NCI-H187 (cell line): ENCODE results near the gene CRABP2.

Source experiments
- DNase-seq, 2 experiments: peaks; one replicate each; lab custom pipeline; 2025; lab: John Stamatoyannopoulos, UW

CRABP2 gene

DNA sequence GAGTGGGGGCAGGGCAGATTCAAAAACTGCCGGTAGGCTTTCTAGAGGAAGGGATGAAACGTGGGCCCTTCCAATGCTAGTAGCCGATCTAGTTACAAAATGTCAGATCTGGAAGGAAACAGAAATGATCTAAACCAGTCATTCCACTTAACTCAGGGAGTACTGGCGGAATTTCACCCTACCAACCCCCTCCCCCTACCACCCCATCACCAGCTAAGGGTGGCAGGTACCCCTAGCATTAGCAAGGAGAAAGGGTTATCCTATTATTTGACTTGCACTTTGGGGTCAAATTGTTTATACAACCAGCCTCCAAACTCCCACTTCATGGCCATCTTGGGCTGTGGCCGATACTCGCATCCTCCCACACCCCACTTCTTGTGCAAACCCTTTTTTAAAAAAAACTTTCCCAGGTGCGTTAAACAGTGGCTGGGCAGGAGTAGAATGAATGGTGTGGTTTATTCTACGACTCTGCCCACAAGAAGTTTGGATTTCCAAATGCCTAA, 36.1 kb upstream of the CRABP2 start:
- no peak for DNase-seq

DNA sequence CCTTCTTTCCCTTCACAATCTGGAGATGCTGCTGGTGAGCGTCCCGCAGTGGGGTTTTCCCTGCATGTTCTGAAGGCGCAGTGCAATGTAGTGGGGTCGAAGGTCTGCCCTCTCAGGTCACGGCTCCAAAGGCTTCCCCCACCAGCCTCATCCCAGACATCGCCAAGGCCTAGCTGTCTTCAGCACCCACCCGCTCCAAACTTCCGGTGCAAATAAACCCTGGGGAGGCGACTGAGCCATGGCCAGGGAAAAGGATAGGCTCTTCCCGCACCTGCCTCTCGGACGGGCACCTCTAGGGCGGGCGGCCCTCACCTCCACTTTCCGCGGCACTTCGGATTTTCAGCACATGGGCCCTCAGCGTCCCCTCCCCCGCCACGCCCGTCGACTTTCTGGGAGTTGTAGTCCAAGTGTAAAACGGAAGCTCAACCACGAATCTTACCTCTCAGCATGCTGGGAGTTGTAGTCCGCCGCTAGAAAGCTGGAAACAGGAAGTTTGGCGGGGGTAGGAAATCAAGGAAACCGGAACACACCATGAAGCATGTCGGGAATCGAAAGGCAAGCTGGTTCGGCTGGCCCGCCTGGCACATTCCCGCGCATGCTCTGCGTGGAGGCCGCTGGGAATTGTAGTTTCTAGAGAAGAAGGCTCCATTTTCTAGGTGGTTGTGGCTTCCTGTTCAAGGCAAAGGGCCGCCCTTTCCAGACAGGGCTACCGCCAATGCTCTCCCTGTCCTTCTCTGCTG, 35.5 kb upstream of the CRABP2 start, which contains the start of gene MRPL24:
Gene MRPL24, minus strand, starts transcription at position 348 of the 740 bp plus-strand sequence. CDS start 2,384 bp downstream, outside the sequence.
- DNase-seq: peak; percentile 99 to 100

DNA sequence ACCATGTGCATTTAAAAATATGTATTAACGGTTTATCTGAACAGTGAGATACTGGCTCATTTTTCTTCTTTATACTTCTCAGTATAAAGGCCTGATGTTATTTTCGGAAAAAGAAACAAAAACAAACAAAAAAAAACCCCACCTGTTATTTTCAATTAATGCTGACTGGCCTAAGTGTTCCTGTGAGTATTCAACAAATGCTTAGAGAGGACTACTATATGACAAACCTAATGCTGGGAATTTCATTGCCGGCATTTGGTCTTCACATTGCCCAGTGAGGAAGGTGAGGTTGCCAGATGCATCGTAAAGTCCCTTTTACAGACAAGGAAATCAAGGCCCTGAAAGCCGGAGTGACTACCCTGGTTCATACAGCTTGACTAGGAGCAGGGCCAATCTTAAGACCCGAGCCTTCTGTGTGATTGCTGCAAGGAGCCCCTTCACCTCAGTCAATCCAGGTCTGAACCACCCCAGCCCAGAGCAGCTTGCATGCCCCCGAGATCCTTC, 34.9 kb upstream of the CRABP2 start:
- DNase-seq: no peak

DNA sequence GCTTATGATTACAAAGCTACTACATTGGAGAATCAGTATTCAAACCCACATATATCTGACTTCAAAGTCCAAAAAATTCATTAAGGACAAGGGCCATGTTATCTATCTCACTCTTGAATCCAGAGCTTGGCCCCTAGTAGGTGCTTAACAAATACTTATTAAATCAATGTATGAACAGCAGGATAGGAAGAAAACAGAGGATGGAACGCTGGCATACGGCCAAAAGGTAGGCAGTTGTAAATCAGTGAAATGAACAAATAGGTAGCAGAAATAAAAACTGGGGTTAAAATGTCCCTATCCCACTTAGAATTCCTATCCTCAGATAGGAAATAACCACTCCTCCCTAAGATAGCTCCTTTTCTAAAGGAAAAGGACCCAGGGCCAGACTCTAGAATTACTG, 33.5 kb upstream of the CRABP2 start:
- DNase-seq: no peak

DNA sequence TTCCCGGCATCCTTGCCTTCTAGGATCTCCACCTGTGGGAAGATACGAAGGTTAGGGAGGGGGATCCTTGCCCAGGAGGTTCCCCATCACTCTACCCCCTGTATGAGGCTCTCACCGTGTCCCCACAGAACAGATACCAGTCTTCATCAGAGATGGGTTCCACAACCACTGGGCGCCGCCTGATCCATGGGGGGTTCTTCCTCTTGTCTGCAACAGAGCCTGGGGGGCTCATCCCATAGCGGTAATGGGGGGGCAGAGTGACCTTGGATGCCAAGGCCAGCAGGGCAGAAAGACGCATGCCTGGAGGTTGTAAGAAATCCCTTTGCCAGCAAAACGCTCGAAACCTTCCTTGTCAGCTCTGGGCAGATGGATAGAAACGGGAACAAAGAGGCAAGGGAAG, 33.0 kb upstream of the CRABP2 start:
- DNase-seq: no peak

DNA sequence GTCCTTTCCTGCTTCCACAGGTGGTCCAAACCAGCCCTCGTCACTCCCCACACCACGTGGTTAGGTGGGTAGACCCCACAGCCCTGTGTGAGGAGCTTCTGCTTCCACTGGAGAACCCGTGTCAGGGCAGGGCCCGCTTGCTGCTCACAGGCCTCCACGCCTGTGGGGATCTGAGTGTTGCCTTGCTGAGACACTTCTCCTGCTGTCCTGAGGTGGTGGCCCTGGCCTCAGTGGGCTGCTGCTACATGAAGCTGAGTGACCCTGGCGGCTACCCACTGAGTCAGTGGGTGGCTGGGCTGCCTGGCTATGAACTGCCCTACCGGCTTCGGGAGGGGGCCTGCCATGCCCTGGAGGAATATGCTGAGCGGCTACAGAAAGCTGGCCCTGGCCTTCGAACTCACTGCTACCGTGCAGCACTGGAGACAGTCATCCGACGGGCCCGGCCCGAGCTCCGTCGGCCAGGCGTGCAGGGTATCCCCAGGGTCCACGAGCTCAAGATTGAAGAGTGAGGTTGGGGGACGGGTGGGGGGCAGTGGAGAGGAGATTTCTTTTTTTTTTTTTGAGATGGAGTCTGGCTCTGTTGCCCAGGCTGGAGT, 28.7 kb upstream of the CRABP2 start:
- DNase-seq: no peak

DNA sequence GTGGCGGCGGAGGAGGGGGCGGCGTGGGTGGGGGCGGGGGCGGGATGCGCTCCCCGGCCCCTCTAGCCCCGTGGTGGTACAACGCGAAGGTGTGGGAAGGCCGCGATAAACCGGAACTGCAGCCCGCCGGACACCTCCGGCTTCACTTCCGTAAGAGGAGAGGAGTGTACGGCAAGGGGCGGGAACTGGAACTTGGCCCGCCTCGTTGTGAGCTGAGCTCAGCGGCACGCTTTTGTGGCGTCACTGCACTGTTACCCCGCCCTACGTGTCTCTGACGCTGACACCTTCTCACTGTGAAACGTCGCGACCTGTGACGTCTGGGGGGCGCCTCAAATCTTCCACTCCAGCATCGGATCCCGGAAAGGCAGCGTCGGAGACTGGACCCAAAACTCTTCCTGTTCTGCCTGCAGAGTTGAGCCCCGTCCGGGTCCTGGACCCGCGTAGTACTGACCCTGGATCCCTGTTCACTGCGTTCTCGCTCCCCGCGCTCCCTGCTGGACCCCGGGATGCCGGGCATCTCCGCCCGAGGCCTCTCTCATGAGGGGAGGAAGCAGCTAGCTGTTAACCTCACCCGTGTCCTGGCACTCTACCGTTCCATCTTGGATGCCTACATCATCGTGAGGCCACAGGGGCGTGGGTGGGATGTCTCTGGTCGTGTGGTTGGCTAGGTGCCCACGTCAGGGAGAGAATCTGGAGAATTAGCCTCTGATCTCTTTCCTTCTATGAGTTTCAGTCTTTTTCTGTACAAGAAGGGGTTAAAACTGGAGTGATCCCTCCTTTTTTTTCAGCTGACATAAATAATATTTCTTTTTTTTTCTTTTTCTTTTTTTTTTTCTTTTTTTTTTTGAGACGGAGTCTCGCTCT, 23.4 kb upstream of the CRABP2 start, which contains the start of gene ISG20L2:
Gene ISG20L2, minus strand, starts transcription at position 168 of the 864 bp plus-strand sequence. CDS start 1,114 bp downstream, outside the sequence.
- peak; percentile 92 to 99 for DNase-seq

DNA sequence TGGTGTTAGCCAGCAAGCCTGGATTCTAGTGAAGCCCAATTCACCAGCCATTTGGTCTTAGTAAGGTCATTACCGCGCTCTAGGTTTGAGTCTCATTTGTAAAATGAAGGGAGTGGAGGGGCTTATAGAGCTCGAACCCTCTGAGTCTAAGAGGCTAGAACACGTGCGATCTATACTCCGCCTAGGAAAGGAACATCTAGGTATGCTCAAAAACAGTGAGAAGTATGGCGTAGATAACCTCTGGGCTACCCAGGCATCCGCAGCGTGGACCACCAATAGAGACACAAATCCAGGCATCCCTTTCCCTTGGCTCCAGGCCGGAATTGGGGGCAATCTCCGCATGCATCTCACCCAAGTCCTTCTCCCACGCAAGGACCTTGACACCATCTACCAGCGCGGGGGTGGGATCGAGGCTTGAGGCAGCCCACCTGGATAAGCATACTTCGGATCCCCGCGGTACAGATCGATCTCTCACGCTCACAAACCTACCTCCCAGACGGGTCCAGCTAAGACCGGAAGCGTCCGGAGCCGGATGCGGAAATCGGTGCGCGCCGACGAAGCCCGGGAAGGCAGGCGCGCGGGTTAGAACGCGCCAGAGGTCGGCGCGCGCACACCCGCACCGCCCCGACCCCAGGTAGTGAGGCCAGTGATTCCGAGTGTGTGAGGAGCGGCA, 22.7 kb upstream of the CRABP2 start, which contains the start of gene METTL25B:
Gene METTL25B, plus strand, starts transcription at position 544 of the 673 bp plus-strand sequence. CDS start 636 bp downstream, outside the sequence.
- DNase-seq: peak; percentile 79 to 94

DNA sequence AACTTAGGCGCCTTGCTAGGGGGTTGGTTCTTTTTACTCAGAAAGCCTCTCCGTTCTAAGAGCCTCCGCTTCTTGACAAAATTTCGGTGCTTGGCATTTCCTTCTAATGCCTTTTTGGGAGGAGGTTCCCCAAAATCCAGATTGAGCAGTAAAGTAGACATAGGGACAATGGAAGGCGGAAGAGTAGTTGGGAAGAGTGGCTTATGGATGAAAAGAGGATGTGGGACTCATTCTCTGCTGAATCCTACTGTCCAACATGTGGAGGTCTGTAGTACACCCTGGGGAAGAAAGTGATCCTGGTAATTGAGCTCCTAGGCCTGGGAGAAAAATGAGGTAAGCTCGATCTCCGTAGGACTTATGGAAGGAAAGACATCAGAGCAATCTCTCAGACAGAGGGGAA, 22.1 kb upstream of the CRABP2 start:
- DNase-seq: no peak

DNA sequence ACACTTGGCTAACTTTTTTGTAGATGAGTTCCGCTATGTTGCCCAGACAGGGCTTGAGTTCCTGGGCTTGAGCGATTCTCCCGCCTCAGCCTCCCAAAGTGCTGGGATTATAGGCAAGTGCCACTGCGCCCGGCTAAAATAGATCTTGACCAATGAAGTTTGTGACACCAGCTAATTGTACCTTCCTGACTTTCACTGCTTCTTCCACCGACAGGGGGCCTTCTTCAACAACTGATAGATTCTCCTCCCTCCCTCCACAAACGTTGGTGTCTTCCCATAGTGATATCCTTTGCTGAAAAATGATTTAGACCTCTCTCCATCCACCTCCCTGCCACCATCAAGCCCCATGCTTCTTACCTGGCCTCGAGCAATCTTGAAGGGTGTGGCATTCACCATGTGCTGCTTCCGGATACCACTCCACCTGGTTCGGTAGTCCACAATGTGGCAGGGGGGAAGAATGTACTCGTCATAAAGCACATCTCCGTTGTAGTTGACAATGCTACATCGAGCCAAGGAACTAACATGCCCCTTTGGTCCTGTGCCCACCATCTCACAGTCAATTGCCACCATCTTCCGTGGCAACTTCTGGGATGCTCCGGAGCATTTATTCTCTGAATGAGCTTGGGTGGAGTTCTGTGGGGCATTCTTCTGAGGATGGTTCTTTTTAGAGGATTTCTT, 21.3 kb upstream of the CRABP2 start:
- DNase-seq: peak in 1 of 2 experiments; percentile 37

DNA sequence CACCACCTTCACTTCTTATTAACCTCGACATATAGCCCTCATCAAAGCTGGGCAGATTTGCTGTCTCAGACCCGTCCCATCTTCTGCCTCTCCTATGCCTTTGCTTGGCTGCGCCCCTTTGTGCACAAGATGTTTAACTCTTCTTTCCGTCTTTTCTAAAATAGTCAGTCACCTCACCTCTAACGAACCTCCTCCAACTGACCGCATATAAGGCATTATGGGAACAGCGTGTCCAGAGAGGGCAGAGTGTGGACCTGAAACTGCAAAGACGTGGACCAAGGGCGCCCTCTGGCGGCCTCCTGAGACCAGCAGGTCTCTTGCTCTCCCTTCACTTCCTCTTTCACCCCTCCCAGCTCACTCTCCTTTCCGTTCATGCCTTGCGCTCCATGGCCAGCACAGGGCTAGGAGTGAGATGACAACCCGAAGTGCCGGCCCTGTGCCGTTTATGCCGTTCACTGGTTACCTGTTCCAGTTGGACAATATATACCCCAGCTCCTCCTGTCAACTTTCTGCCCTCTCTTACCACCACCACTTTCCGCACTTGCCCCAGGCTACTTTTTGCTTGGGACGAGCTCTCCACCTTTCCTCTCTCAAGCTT, 20.4 kb upstream of the CRABP2 start:
- DNase-seq: peak; percentile 86 to 87

DNA sequence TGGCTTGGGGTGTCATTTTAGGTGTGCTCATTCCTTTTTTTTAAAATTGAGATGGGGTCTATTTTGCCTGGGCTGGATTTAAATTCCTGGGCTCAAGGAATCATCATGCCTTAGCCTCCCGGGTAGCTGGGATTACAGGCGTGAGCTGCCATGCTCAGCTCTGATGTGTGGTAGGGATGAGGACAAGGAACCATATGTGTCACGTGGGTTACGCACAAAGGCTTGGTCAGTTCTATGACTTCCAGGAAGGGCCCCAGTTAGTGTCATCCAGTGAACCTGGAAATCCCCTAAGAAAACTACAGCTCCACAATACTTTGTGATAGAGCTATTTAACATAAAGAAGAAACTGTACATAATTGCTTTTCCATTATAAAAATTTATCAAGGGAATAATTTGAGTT, 16.2 kb upstream of the CRABP2 start:
- DNase-seq: no peak

DNA sequence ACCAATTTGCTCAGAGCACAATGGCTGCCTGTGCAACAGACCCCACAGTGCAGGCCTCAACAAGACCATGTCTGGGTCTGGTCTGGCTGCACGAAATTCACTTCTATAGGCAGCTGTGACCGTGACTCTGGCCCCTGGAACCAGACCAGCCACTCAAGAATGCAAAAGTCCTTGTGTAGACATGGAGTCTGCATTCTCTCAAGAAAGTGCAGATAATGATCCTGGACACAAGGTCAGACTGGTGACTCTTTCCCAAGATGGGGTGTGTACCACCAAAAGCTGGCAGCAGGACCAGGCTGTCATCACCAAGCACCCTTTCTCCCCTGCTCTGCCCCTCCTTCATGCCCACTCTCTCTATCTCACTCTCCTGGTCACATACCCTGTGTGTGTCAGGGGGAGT, 15.7 kb upstream of the CRABP2 start:
- no peak for DNase-seq

DNA sequence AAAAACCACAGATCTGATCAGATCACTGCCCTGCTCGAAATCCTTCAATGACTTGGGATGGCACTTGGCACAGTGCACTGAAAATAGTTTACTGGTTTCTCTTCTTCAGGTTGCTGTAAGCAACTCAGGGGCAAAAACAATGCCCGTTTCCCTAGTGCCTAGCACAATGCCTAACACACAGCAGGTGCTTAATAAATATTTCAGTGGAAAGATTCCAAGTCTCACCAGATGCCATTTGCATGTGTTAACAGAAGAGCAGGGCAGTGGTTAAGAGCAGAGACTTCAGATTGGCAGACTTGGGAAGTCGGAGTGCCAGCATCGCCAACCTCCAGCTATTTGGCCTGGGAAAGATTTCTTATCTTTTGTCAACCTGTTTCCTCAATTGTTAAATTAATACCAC, 12.0 kb upstream of the CRABP2 start:
- no peak for DNase-seq

DNA sequence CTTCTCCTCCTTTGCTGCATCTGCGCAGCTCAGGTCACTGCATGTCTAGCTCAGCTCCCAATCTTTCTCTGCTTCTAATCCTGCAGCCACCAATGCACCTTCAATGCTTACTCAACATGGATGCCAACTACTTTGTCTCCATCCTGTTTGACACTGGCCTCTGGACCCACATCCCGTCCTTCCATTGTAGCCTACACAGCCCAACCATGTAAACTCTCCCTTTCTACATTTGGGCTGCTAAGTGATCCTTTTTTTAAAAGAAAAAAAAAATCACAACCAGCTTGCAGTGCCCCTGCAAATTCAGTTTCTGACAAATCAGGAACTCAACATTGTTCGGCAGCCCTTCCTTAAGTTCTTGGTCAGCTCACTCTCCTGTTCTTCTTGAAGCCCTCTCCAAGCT, 9.4 kb upstream of the CRABP2 start:
- DNase-seq: no peak

DNA sequence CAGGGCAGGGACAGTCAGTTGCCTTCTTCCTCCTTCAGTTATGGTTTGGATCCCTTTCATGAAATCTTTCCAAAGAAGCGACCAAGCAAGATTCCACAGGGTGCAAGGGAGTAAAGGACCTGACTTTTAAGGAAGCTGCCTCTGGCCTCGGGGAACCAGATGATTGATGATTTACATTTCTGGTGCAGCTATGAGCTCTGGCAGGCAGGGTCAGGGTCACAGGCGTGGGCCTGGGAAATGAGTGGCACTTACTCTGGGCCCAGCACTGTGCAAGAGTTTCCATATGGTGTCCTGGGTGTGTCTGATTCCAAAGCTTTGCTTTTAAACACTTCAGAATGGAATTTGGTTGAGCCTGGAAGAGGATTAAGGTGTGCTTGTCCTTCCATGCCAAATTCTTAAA, 7.2 kb upstream of the CRABP2 start:
- DNase-seq: no peak

DNA sequence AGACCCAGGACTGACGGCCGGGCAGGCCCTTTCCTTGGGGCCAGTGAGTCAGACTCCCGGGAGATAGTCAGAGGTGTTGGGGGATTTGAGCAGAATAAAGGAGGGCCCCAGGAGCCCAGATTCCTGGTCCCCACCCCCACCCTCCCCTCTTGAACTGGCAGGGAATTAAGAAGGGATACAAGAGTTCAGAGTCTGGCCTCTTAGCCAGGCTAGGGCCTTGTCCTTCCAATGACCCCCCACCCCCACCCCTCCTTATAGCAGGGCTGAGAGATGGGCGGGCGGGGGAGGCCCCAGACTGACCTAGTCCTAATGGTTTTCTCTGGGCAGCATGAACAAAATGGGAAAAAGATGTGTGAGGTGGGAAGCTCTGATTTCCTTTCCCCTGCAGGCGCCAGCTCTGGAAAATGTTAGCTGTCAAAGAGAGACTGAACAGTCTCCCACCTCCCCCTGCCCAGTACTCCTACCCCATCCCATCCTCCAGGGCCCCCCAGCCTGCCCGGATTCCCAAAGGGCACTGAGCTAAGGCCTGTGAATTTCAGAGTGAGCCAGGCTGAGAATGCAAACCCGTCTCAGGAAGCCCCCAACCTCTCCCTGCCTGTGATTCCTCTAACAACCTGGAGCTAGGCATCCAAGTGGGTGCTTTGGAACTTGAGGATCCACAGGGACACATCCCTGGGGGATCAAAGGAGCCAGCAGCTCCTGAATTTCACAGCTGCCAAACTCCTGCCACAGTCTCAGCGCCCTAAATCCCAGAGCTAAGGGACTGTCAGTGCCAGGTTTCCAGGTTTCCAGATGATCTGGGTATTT, 5.8 kb upstream of the CRABP2 start:
- DNase-seq: no peak

DNA sequence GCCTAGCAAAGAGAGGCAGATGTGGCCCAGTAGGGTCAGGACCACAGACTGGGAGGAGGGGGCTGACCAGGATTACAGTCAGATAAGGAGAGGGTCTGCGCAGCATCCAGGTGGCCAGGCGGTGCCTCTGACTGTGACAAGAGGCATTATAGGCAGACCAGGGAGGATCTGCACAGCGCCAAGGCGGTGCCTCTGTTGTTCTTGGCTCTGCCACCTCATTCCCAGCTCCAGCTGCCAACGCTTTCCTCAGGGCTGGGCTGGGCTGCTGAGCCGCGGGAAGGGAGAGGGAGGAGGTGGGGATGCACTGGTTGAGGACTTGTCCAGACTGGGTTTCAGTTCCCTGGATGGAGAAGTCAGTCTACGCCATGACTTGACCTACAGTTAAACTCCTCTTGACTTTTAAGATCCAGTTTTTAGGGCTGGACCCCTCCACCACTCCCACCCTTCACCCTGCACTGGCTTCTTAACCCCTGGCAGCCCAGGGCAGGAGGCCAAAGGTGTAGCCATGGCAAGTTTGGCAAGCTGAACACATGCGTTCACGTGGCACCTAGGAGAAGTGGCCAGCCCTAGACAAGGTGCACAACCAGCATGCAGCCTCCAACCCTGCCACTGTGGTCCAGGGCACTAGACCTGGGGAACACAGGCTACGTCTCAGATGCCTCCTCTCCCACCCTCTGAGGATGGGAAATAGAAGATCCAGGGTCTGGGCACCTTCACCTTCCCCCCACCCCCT, 4.5 kb upstream of the CRABP2 start:
- DNase-seq: no peak

DNA sequence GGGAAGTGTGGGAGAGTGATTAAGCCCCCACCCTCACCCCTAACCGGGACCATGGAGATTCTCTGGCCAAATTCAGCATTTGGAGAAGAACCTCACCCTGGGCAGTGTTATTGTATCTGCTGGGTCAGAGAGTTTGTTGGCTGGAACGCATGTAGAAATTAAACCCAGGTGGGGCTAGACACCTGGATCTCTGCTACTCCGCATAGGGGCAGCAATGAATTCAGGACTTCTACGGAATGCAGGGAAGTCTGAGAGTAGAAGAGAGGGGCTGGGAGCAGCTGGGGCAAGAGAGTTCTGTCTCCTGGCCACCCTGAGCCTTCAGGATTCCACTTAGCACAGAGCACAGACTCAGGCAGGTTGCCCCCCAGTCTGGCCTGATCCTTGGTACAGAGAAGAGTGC, 3.6 kb upstream of the CRABP2 start:
- no peak for DNase-seq
